Fibroblast of lung (primary cell): ENCODE measurements around the gene TNFRSF1A.

Experiments
- CTCF ChIP-seq, 2 donors: IDR thresholded peaks in 1 of 2; conservative IDR thresholded peaks in 1 of 2; 1 replicate in 1 of 2; 2 replicates in 1 of 2; pipeline ENCODE4 v1.5.1; 2011 to 2012; ENCODE audit warnings: low read length in 2 of 2, control low read depth in 1 of 2, inconsistent platforms in 1 of 2, low read depth in 1 of 2, mild to moderate bottlenecking in 1 of 2
- EZH2 ChIP-seq: IDR thresholded peaks from 2 replicates; pipeline ENCODE4 v1.5.1; 2012; ENCODE audit warnings: low read length, control low read depth, mild to moderate bottlenecking; ENCODE audit errors: missing control alignments

- TF ChIP-seq EZH2 (no peak), CTCF (conservative IDR thresholded peaks at IDR 0.05 in 1 of 2, IDR thresholded peaks at IDR 0.05 in 1 of 2; ENCODE audit: low read depth in 1 of 2, low read length in 2 of 2) (no peak)
These were observed 33.6 kb upstream of the TNFRSF1A start, which contains the start of gene SCNN1A for GRCh38 chr12:6375269-6376078.
